ENCODE measurements around the gene IQCK. TPM values are rescaled to one million over a fixed set of nuclear protein-coding genes. Genes with fewer than 3 reads are reported as not detected.

IQCK gene
- total RNA-seq, 2 experiments from 2014 or later, result 0.81 to 0.97 TPM

- ChIA-PET POLR2A (no interaction called here), CTCF (no interaction called here)
- Mint-ChIP-seq H3K4me1 (ENCODE audit: low read depth) (peaks cover 23% of the 10 kb centered on the region), H3K27me3 (ENCODE audit: low read depth) (no peaks in the 10 kb centered on the region), H3K27ac (no peak overlapping the region), H3K9me3 (ENCODE audit: insufficient read depth) (peaks cover 14% of the 10 kb centered on the region), H3K36me3 (ENCODE audit: low read depth) (peaks cover 19% of the 10 kb centered on the region), H3K4me3 (no peak overlapping the region)
- no peak for DNase-seq
- no peak for ATAC-seq
These were observed 84.5 kb downstream of the IQCK start for GRCh38 chr16:19802612-19803011.

GRCh38 chr16:19804538-19805323 is 86.7 kb downstream of the IQCK start:
- H3K9me3 Mint-ChIP-seq (ENCODE audit: insufficient read depth), result peaks cover 17% of the 10 kb centered on the region
- peak overlapping the region; percentile 60 for H3K4me3 Mint-ChIP-seq
- peak; percentile 86 for ATAC-seq
- H3K36me3 Mint-ChIP-seq (ENCODE audit: low read depth), result peaks cover 19% of the 10 kb centered on the region
- H3K27ac Mint-ChIP-seq, result peak overlapping the region; percentile 92
- ChIA-PET POLR2A (no interaction called here), CTCF (interaction anchor here (1.5 kb wide), 1 partner anchor 82 kb away, joined by 4 read pairs; no protein-coding TSS in a partner anchor)
- H3K4me1 Mint-ChIP-seq (ENCODE audit: low read depth), result peaks cover 44% of the 10 kb centered on the region
- DNase-seq, result peak; percentile 75
- H3K27me3 Mint-ChIP-seq (ENCODE audit: low read depth), result no peaks in the 10 kb centered on the region

- H3K27me3 Mint-ChIP-seq (ENCODE audit: low read depth), result no peaks in the 10 kb centered on the region
- peaks cover 44% of the 10 kb centered on the region for H3K4me1 Mint-ChIP-seq (ENCODE audit: low read depth)
- ATAC-seq, result no peak
- H3K4me3 Mint-ChIP-seq, result no peak overlapping the region
- peaks cover 19% of the 10 kb centered on the region for H3K36me3 Mint-ChIP-seq (ENCODE audit: low read depth)
- H3K27ac Mint-ChIP-seq, result peak overlapping the region; percentile 92
- DNase-seq, result no peak
- peaks cover 17% of the 10 kb centered on the region for H3K9me3 Mint-ChIP-seq (ENCODE audit: insufficient read depth)
- POLR2A ChIA-PET, result no interaction called here
- CTCF ChIA-PET, result no interaction called here
These were observed 87.5 kb downstream of the IQCK start for GRCh38 chr16:19805459-19806162.

- Mint-ChIP-seq H3K4me1 (ENCODE audit: low read depth) (peaks cover 44% of the 10 kb centered on the region), H3K27me3 (ENCODE audit: low read depth) (peaks cover 3% of the 10 kb centered on the region), H3K9me3 (ENCODE audit: insufficient read depth) (peaks cover 17% of the 10 kb centered on the region), H3K4me3 (no peak overlapping the region), H3K36me3 (ENCODE audit: low read depth) (peaks cover 19% of the 10 kb centered on the region), H3K27ac (peak overlapping the region; percentile 20)
- CTCF ChIA-PET, result no interaction called here
- POLR2A ChIA-PET, result no interaction called here
- ATAC-seq (no peak), DNase-seq (no peak)
These were observed 90.1 kb downstream of the IQCK start for GRCh38 chr16:19808061-19808641.

GRCh38 chr16:19809121-19809635 is 91.1 kb downstream of the IQCK start:
- no peak overlapping the region for H3K4me3 Mint-ChIP-seq
- ChIA-PET CTCF (no interaction called here), POLR2A (no interaction called here)
- H3K9me3 Mint-ChIP-seq (ENCODE audit: insufficient read depth), result peaks cover 17% of the 10 kb centered on the region
- H3K4me1 Mint-ChIP-seq (ENCODE audit: low read depth), result peaks cover 40% of the 10 kb centered on the region
- H3K36me3 Mint-ChIP-seq (ENCODE audit: low read depth), result peaks cover 19% of the 10 kb centered on the region
- peaks cover 6% of the 10 kb centered on the region for H3K27me3 Mint-ChIP-seq (ENCODE audit: low read depth)
- DNase-seq (no peak), ATAC-seq (no peak)
- H3K27ac Mint-ChIP-seq, result no peak overlapping the region

- DNase-seq (no peak), ATAC-seq (no peak)
- Mint-ChIP-seq H3K4me1 (ENCODE audit: low read depth) (peaks cover 35% of the 10 kb centered on the region), H3K36me3 (ENCODE audit: low read depth) (peaks cover 19% of the 10 kb centered on the region), H3K27ac (no peak overlapping the region), H3K9me3 (ENCODE audit: insufficient read depth) (peaks cover 17% of the 10 kb centered on the region), H3K27me3 (ENCODE audit: low read depth) (peaks cover 8% of the 10 kb centered on the region), H3K4me3 (no peak overlapping the region)
- CTCF ChIA-PET, result no interaction called here
- POLR2A ChIA-PET, result no interaction called here
These were observed 91.6 kb downstream of the IQCK start for GRCh38 chr16:19809693-19810092.

GRCh38 chr16:19810817-19811731 is 93.0 kb downstream of the IQCK start:
- POLR2A ChIA-PET, result no interaction called here
- DNase-seq, result no peak
- ATAC-seq, result no peak
- Mint-ChIP-seq H3K36me3 (ENCODE audit: low read depth) (peaks cover 6% of the 10 kb centered on the region), H3K4me1 (ENCODE audit: low read depth) (peaks cover 22% of the 10 kb centered on the region), H3K27ac (no peak overlapping the region), H3K9me3 (ENCODE audit: insufficient read depth) (peaks cover 4% of the 10 kb centered on the region), H3K4me3 (no peak overlapping the region), H3K27me3 (ENCODE audit: low read depth) (peaks cover 11% of the 10 kb centered on the region)
- CTCF ChIA-PET, result no interaction called here

- Mint-ChIP-seq H3K9me3 (ENCODE audit: insufficient read depth) (peaks cover 3% of the 10 kb centered on the region), H3K27me3 (ENCODE audit: low read depth) (peaks cover 12% of the 10 kb centered on the region), H3K4me1 (ENCODE audit: low read depth) (peaks cover 17% of the 10 kb centered on the region), H3K27ac (no peak overlapping the region), H3K4me3 (no peak overlapping the region), H3K36me3 (ENCODE audit: low read depth) (no peaks in the 10 kb centered on the region)
- ChIA-PET POLR2A (no interaction called here), CTCF (no interaction called here)
- DNase-seq, result no peak
- ATAC-seq, result no peak
These were observed 94.9 kb downstream of the IQCK start for GRCh38 chr16:19812986-19813385.

- Mint-ChIP-seq H3K9me3 (ENCODE audit: insufficient read depth) (no peaks in the 10 kb centered on the region), H3K27me3 (ENCODE audit: low read depth) (peaks cover 12% of the 10 kb centered on the region), H3K36me3 (ENCODE audit: low read depth) (no peaks in the 10 kb centered on the region), H3K4me1 (ENCODE audit: low read depth) (no peaks in the 10 kb centered on the region), H3K4me3 (no peak overlapping the region), H3K27ac (no peak overlapping the region)
- ATAC-seq (no peak), DNase-seq (no peak)
- ChIA-PET POLR2A (no interaction called here), CTCF (no interaction called here)
These were observed 97.3 kb downstream of the IQCK start for GRCh38 chr16:19815418-19815817.

GRCh38 chr16:19817122-19817521 is 99.1 kb downstream of the IQCK start:
- H3K9me3 Mint-ChIP-seq (ENCODE audit: insufficient read depth), result no peaks in the 10 kb centered on the region
- peaks cover 12% of the 10 kb centered on the region for H3K27me3 Mint-ChIP-seq (ENCODE audit: low read depth)
- DNase-seq (no peak), ATAC-seq (no peak)
- no peaks in the 10 kb centered on the region for H3K4me1 Mint-ChIP-seq (ENCODE audit: low read depth)
- H3K4me3 Mint-ChIP-seq, result no peak overlapping the region
- POLR2A ChIA-PET, result no interaction called here
- CTCF ChIA-PET, result no interaction called here
- H3K36me3 Mint-ChIP-seq (ENCODE audit: low read depth), result no peaks in the 10 kb centered on the region
- H3K27ac Mint-ChIP-seq, result no peak overlapping the region

- Mint-ChIP-seq H3K9me3 (ENCODE audit: insufficient read depth) (no peaks in the 10 kb centered on the region), H3K36me3 (ENCODE audit: low read depth) (no peaks in the 10 kb centered on the region), H3K4me1 (ENCODE audit: low read depth) (no peaks in the 10 kb centered on the region), H3K4me3 (no peak overlapping the region), H3K27me3 (ENCODE audit: low read depth) (peaks cover 12% of the 10 kb centered on the region), H3K27ac (no peak overlapping the region)
- DNase-seq, result no peak
- CTCF ChIA-PET, result no interaction called here
- ATAC-seq, result no peak
- POLR2A ChIA-PET, result no interaction called here
These were observed 99.8 kb downstream of the IQCK start for GRCh38 chr16:19817875-19818274.

Measured in activated CD8-positive, alpha-beta T cell treated with anti-CD3 and anti-CD28 coated beads, Interleukin-2, amount 10 ng/mL, durations not matched to agents 7 days and 5 days (primary cell).